HG03108 (cell line): Measurements from ENCODE around the gene USP24.

Experiments
- ATAC-seq: cut with Tn5 transposase; IDR thresholded peaks from one replicate; pipeline ENCODE4 v1.9.1; 2021; ENCODE audit warnings: moderate library complexity; ENCODE audit not compliant: unreplicated experiment

The USP24 gene

GRCh38 chr1:55073187-55073916 is 141.8 kb downstream of the USP24 start:
- ATAC-seq: peak; percentile 59

DNA sequence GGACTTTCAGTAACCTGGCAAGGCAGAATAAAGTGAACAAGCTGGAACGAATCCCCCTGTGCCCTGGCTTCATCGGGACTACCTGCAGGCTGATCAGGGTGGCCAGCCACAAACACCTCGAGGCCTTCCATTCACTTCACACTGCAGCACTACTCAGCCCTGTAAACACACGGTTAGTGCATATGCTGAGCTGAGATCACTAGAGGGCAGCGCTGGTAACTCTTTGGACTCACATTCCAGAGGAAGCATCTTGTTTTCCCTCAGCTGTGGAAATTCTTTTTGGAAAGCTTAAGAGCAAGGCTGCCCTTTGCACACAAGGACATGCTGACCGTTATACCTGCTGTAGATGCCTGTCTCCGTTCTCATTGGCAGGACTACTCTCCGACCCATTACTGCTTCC is 143.7 kb downstream of the USP24 start:
- no peak for ATAC-seq

DNA sequence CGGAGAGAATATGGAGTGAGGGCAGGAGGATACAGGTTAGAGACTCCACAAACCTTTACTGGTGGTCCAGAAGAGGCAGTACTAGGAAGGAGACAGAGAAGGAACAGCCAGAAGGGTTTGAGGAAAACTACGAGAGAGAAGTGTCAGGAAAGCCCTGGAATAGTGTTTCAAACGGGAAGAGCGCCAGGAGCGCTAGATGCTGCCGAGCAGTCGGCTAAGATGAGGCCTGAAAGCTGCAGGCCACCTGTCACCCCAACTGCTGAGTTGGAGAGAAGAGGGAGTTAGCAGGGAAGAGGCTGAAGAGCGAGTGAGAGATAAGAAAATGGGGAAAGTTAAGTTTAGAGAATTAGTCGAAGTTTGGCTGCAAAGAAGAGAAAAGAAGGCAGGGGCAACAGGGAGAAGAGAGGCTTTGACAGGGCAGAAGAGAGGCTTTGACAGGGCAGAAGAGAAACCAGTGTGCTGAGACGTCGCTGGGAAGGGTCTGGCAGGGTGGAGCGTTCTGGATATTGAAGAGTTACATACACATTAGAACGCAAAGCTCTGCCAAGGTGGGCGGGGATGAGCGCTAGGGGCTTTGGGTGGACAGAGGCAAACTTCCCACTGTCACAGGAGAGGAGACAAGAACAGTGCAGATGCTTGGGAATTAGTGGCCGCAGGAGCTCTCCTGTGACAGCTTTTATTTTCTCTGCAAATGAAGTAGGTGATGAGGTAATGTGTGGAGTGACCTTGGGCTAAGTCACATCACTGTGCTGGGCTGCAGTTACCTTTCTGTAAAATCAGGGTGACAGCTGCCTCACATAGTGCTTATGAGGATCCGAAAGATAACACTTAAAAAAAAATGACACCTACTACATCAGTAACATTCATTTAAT is 144.6 kb downstream of the USP24 start:
- no peak for ATAC-seq

GRCh38 chr1:55069280-55069679 is 145.9 kb downstream of the USP24 start:
- no peak for ATAC-seq

- ATAC-seq: no peak
These were observed 146.5 kb downstream of the USP24 start for GRCh38 chr1:55068638-55069037.

- no peak for ATAC-seq
These were observed 147.2 kb downstream of the USP24 start for GRCh38 chr1:55067914-55068313.

- ATAC-seq: no peak
These were observed 148.0 kb downstream of the USP24 start for GRCh38 chr1:55067022-55067778.

- ATAC-seq: no peak
These were observed 149.5 kb downstream of the USP24 start for GRCh38 chr1:55065648-55066047.

- ATAC-seq: no peak
These were observed 150.3 kb downstream of the USP24 start for GRCh38 chr1:55064861-55065263.

- ATAC-seq: no peak
These were observed 151.0 kb downstream of the USP24 start for GRCh38 chr1:55064071-55064581.

DNA sequence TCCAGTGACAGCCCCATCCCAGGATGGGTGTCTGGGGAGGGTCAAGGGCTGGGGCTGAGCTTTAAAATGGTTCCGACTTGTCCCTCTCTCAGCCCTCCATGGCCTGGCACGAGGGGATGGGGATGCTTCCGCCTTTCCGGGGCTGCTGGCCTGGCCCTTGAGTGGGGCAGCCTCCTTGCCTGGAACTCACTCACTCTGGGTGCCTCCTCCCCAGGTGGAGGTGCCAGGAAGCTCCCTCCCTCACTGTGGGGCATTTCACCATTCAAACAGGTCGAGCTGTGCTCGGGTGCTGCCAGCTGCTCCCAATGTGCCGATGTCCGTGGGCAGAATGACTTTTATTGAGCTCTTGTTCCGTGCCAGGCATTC is 151.6 kb downstream of the USP24 start:
- no peak for ATAC-seq

- no peak for ATAC-seq
These were observed 152.2 kb downstream of the USP24 start for GRCh38 chr1:55062801-55063576.

DNA sequence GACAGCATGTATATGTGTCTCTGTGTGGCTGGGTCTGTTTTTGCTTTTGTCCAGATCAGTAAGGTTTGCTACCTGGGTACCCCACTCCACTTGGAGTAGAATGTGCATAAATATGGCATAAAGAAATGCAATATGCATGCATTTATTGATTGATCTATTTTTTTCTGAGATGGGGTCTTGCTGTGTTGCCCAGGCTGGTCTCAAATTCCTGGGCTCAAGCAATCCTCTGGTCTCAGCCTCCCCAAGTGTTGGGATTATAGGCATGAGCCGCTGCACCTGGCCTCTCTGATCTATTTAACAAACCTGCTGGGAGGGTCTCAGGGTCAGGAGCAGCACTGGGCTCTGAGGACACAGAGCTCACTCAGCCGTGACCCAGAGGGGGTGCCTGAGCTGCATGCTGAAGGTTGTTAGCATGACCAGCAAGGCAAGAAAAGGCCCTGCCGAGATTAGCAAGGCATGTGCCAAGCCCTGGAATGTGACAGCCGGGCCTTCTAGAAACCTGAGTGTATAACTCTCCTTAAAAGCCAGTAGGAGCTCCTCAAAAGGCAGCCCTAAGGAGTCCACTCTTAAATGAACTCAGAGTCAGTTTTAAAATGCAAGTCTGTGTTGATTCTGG is 153.3 kb downstream of the USP24 start:
- ATAC-seq: no peak

- ATAC-seq: no peak
These were observed 154.0 kb downstream of the USP24 start for GRCh38 chr1:55061000-55061705.

- ATAC-seq: no peak
These were observed 154.8 kb downstream of the USP24 start for GRCh38 chr1:55060133-55060999.

DNA sequence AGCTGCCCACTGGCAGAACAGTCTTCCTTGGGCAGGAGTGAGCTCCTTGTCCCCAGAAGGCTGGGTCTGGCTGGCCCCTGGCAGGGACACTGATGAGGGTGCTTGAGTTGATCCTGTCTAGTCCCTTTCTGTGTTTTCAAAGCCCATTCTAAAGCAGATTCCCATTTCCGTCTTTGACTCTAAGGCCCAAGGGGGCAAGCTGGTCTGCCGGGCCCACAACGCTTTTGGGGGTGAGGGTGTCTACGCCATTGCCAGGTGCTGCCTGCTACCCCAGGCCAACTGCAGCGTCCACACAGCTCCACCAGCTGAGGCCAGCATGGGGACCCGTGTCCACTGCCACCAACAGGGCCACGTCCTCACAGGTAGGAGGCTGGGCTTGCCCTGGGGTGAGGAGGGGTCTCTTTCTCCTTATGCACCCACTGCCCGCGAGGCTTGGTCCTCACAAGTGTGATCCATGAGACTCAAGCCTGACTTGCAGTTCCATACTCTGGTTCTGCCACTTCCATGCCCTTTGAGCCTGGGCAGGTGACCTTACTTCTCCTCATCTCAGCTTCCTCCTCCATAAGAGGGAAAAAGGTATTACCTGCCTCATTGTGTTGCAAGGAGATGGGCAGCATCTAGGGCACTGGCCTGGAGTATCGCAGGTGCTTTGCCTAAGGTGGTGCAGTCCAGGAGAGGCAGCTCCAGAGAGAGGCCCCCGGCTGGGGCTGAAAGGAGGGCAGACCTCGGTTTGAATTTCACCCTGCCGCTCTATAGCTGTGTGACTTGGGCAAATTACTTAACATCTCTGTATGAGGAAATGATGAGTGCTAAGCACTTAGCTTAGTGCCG is 155.6 kb downstream of the USP24 start:
- no peak for ATAC-seq

DNA sequence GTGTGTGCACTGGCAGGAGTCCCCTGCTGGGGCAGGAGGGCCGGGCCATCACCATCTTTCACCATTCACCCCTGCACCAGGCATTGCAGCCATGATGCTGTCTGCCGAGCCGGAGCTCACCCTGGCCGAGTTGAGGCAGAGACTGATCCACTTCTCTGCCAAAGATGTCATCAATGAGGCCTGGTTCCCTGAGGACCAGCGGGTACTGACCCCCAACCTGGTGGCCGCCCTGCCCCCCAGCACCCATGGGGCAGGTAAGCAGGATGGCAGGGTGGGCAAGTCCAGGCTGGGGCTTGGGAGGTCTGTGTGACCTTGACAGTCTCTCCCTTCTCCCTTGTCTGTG is 157.2 kb downstream of the USP24 start:
- ATAC-seq: no peak
